K562 (cell line): Measurements from ENCODE around the gene ZNF366. TPM values are rescaled to one million over a fixed set of nuclear protein-coding genes. Genes with fewer than 3 reads are reported as not detected.

Experiments used
- ATAC-seq: fragments of 200-7000 bp; cut with Tn5 transposase; 3 replicates; pipeline ENCODE4 v1.9.1; 2020; ENCODE audit warnings: moderate library complexity
- BruUV-seq: library from RNA; stranded (reverse); fragments of 400-500 nt; replicated peaks from 2 replicates; lab custom pipeline; 2021; lab: Mats Ljungman, UMichigan
- CTCF ChIA-PET: fragments of 300-600 bp; formaldehyde crosslinking; extraction: SDS; loops from one replicate; lab custom pipeline; 2021; ENCODE audit warnings: low intra/inter-chr PET ratio; lab: Yijun Ruan, JAX
- POLR2A ChIA-PET: fragments of 300-600, 350-650 bp; sonication (Branson Sonifier 250); formaldehyde crosslinking; extraction: SDS; loops from one replicate; lab custom pipeline; 2021; ENCODE audit warnings: antibody characterized with exemption, inconsistent platforms; lab: Yijun Ruan, JAX
- DNase-seq, 4 experiments: peaks; one replicate each; pipeline versions ENCODE4 v3.0.0 to v3.0.0-alpha.2; 2011 to 2018; ENCODE audit warnings: low spot score in 3 of 4, mixed read lengths in 3 of 4; ENCODE audit errors: extremely low read depth in 1 of 4
- FAIRE-seq: peaks from 2 replicates; lab custom pipeline; 2011; peaks lifted over from hg19 to GRCh38; lab: Jason Lieb, UNC
- H2AFZ ChIP-seq: 2 replicates; pipeline ENCODE4 v1.6.0; 2011; ENCODE audit warnings: low read depth, low read length, control low read depth, inconsistent platforms
- H3K27ac ChIP-seq: fragments of 200-600 bp; 3 replicates; pipeline ENCODE4 v1.8.0; 2011; ENCODE audit warnings: low read depth, mild to moderate bottlenecking, control low read depth, inconsistent platforms, low read length, moderate library complexity, mixed read lengths; ENCODE audit errors: extremely low read depth
- H3K27me3 ChIP-seq, 2 experiments: fragments of 300-600 bp in 1 of 2; 2 replicates in 1 of 2; 3 replicates in 1 of 2; pipeline versions ENCODE4 v1.6.0 to v1.8.0; 2011; ENCODE audit warnings: inconsistent platforms in 2 of 2, low read length in 2 of 2, mild to moderate bottlenecking in 1 of 2, mixed read lengths in 1 of 2, moderate library complexity in 1 of 2; ENCODE audit not compliant: control insufficient read depth in 2 of 2, insufficient read depth in 2 of 2
- H3K36me3 ChIP-seq: fragments of 300-600 bp; 3 replicates; pipeline ENCODE4 v1.8.0; 2011; ENCODE audit warnings: mild to moderate bottlenecking, low read length, inconsistent platforms; ENCODE audit not compliant: control insufficient read depth, insufficient read depth
- H3K4me1 ChIP-seq, 2 experiments: fragments of 200-600 bp in 1 of 2; replicated peaks in 1 of 2; 2 replicates in 1 of 2; 3 replicates in 1 of 2; pipeline versions ENCODE4 v1.5.1 to v1.8.0; 2011; ENCODE audit warnings: inconsistent platforms in 2 of 2, low read length in 2 of 2, mild to moderate bottlenecking in 1 of 2, mixed read lengths in 1 of 2, moderate library complexity in 1 of 2; ENCODE audit not compliant: control insufficient read depth in 2 of 2, insufficient read depth in 2 of 2
- H3K4me2 ChIP-seq: 2 replicates; pipeline ENCODE4 v1.6.1; 2011; ENCODE audit warnings: low read length, control low read depth, inconsistent platforms, mixed read lengths; ENCODE audit not compliant: insufficient read depth
- H3K4me3 ChIP-seq: fragments of 200-600 bp; sonication (generic), shearing (Covaris generic); 2 replicates; pipeline ENCODE4 v1.5.1; 2016; ENCODE audit warnings: control low read depth, inconsistent platforms
- H3K79me2 ChIP-seq: fragments of 200-600 bp; 3 replicates; pipeline ENCODE4 v1.8.0; 2011; ENCODE audit warnings: low read length, inconsistent platforms; ENCODE audit not compliant: control insufficient read depth, insufficient read depth
- H3K9ac ChIP-seq, 2 experiments: 2 replicates each; pipeline versions ENCODE4 v1.6.0 to v1.6.1; 2011; ENCODE audit warnings: low read depth in 2 of 2, low read length in 2 of 2, control low read depth in 1 of 2, inconsistent platforms in 1 of 2, mild to moderate bottlenecking in 1 of 2, mixed read lengths in 1 of 2; ENCODE audit not compliant: insufficient read depth in 1 of 2
- H3K9me1 ChIP-seq: one replicate; pipeline ENCODE4 v1.6.0; 2011; ENCODE audit warnings: inconsistent platforms, mild to moderate bottlenecking, low read length, moderate library complexity; ENCODE audit not compliant: control insufficient read depth, insufficient read depth
- H3K9me3 ChIP-seq: replicated peaks from 2 replicates; pipeline ENCODE4 v1.5.1; 2011; ENCODE audit warnings: low read depth, low read length, inconsistent platforms; ENCODE audit not compliant: control insufficient read depth, insufficient read depth
- H4K20me1 ChIP-seq: replicated peaks from 2 replicates; pipeline ENCODE4 v1.6.1; 2011; ENCODE audit warnings: low read length, inconsistent platforms, mixed read lengths; ENCODE audit not compliant: control insufficient read depth, insufficient read depth
- ERF ChIP-seq: fragments of 450-650 bp; formaldehyde crosslinking; IDR thresholded peaks from 2 replicates; pipeline ENCODE4 v1.4.0; 2020; ENCODE audit warnings: mild to moderate bottlenecking, mixed read lengths
- FOXK2 ChIP-seq, 2 experiments: fragments of 450-650 bp; IDR thresholded peaks in 1 of 2; conservative IDR thresholded peaks in 1 of 2; 2 replicates each; pipeline ENCODE4 v1.6.1; 2016; ENCODE audit warnings: low read depth in 2 of 2, mild to moderate bottlenecking in 1 of 2
- HDGF ChIP-seq: fragments of 450-650 bp; IDR thresholded peaks from 2 replicates; pipeline ENCODE4 v1.6.1; 2016
- NFATC3 ChIP-seq: fragments of 450-650 bp; IDR thresholded peaks from 2 replicates; pipeline ENCODE4 v1.6.1; 2017; ENCODE audit warnings: mild to moderate bottlenecking
- POLR3G ChIP-seq: IDR thresholded peaks from 2 replicates; pipeline ENCODE4 v1.6.1; 2011; ENCODE audit not compliant: insufficient read length, insufficient replicate concordance; ENCODE audit errors: extremely low read depth
- YBX1 ChIP-seq: fragments of 450-650 bp; IDR thresholded peaks from 2 replicates; pipeline ENCODE4 v1.7.1; 2016; ENCODE audit warnings: mild to moderate bottlenecking
- ZNF3 ChIP-seq: fragments of 250-450 bp; sonication (Bioruptor Pico); IDR thresholded peaks from 2 replicates; pipeline ENCODE4 v1.5.0; 2021; ENCODE audit warnings: mild to moderate bottlenecking, moderate library complexity
- ZNF445 ChIP-seq: fragments of 250-450 bp; sonication (Bioruptor Pico); IDR thresholded peaks from 2 replicates; pipeline ENCODE4 v1.4.0; 2020; ENCODE audit warnings: low read depth, mild to moderate bottlenecking, moderate library complexity
- ZNF589 ChIP-seq: fragments of 200-800 bp; sonication (Bioruptor generic); IDR thresholded peaks from 2 replicates; pipeline ENCODE4 v1.6.1; 2016; ENCODE audit warnings: low read depth, missing genetic modification characterization, missing compliant biosample characterization
- WGBS: fragments of 100-300 bp; shearing (Covaris generic); methylation state at CpG from one replicate; pipeline ENCODE4 v1.1.6; 2016; ENCODE audit warnings: low coverage, mixed read lengths; ENCODE audit not compliant: insufficient coverage; ENCODE audit errors: missing lambda C conversion rate; 5-methylcytosine and 5-hydroxymethylcytosine counted together
- in situ Hi-C: fragments of 300-500 bp; cut with MboI; formaldehyde crosslinking; loops from 4 replicates; pipeline ENCODE4 v1.15.0; 2018; ENCODE audit warnings: inconsistent platforms, mixed read lengths
- intact Hi-C: fragments of 100-400 bp; cut with micrococcal nuclease; formaldehyde crosslinking; loops from 2 replicates; pipeline ENCODE4 v1.14.2; 2022
- polyA plus RNA-seq, 8 experiments: library from polyadenylated mRNA; depleted of rRNA in 4 of 8; stranded (reverse) in 5 of 8; unstranded in 3 of 8; fragments of >200 nt; fragmentation: Nextera tagmentation in 2 of 8; fragmentation: Illumina TruSeq in 1 of 8; extraction: Ambion mirVana in 2 of 8; extraction: Trizol in 1 of 8; gene quantifications; 2 replicates each; pipeline versions ENCODE4 v1.2.1 to v1.2.3, GENCODE V29; 2011 to 2014; ENCODE audit warnings: inconsistent platforms in 1 of 8, missing spikeins in 1 of 8
- total RNA-seq, 7 experiments: library from RNA; depleted of rRNA in 6 of 7; stranded (reverse); fragments of >200 nt in 6 of 7; fragmentation: Illumina TruSeq in 2 of 7; extraction: Trizol in 2 of 7; gene quantifications; 2 replicates each; pipeline versions ENCODE4 v1.2.1 to v1.2.3, GENCODE V29; 2011 to 2021; ENCODE audit warnings: low replicate concordance in 1 of 7
- TF ChIP-seq, protein P1 (sequence below), 2 experiments: fragments of 450-650 bp in 1 of 2; sonication (generic) in 1 of 2; formaldehyde crosslinking in 1 of 2; IDR thresholded peaks; 2 replicates each; pipeline versions ENCODE4 v1.7.1 to v1.9.0; 2016 to 2022; ENCODE audit warnings: inconsistent platforms in 1 of 2, mild to moderate bottlenecking in 1 of 2, missing genetic modification reagents in 1 of 2

The ZNF366 gene
- total and polyA plus RNA-seq, 9 of the 15 experiments (the other 6 are each of a cell fraction or from before 2014, with no cell fraction given), result not detected

DNA sequence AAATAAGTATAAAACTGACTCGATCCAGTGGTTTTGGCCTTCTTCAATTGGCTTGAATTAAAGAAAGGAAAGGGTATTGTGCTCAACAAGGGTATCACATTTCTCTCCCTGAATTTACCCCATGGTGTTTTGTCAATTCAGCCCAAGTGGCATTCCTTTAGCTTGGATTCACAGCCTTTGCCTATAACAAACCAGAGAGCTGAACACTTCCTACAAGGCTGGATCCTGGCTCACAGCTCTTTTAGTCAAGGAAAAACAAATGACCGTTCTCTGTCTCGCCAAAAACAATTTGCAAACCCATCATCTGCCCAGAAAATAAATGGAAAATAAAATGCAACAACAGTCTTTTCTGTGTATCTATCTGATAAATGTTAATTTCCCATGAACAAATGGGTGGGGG, 5.7 kb downstream of the ZNF366 start:
- DNase-seq (no peak), ATAC-seq (no peak), FAIRE-seq (no peak)
- POLR2A ChIA-PET, result interaction anchor here (0.6 kb wide), 1 partner anchor 9 kb away, joined by 3 read pairs; no protein-coding TSS in a partner anchor
- intact Hi-C loops (no loop called here), in situ Hi-C loops (no loop called here)
- Histone ChIP-seq H3K4me3 (no peak overlapping the region), H4K20me1 (no peaks in the 10 kb centered on the region), H3K9me3 (no peaks in the 10 kb centered on the region), H3K9me1 (no peaks in the 10 kb centered on the region), H2AFZ (no peak overlapping the region), H3K27me3 (no peaks in the 10 kb centered on the region), H3K4me2 (no peak overlapping the region), H3K9ac (no peak overlapping the region), H3K79me2 (no peaks in the 10 kb centered on the region), H3K36me3 (no peaks in the 10 kb centered on the region), H3K27ac (no peak overlapping the region), H3K4me1 (peaks cover 4 to 15% of the 10 kb centered on the region in 2 experiments; a peak in 4 of 5 replicates)
- 64% methylated on average over 3 of the region's 3 CpGs for WGBS
- BruUV-seq, result no TSS peak
- TF ChIP-seq NFATC3, result no peak
- no peak for TF ChIP-seq HDGF
- no peak for TF ChIP-seq ZNF445 (CRISPR knock-in tag)
- TF ChIP-seq ZNF3 (CRISPR knock-in tag), result no peak
- TF ChIP-seq FOXK2 (conservative IDR thresholded peaks at IDR 0.05 in 1 of 2, IDR thresholded peaks at IDR 0.05 in 1 of 2; ENCODE audit: low read depth in 2 of 2), result no peak
- no peak for TF ChIP-seq YBX1
- TF ChIP-seq, protein P1, sequence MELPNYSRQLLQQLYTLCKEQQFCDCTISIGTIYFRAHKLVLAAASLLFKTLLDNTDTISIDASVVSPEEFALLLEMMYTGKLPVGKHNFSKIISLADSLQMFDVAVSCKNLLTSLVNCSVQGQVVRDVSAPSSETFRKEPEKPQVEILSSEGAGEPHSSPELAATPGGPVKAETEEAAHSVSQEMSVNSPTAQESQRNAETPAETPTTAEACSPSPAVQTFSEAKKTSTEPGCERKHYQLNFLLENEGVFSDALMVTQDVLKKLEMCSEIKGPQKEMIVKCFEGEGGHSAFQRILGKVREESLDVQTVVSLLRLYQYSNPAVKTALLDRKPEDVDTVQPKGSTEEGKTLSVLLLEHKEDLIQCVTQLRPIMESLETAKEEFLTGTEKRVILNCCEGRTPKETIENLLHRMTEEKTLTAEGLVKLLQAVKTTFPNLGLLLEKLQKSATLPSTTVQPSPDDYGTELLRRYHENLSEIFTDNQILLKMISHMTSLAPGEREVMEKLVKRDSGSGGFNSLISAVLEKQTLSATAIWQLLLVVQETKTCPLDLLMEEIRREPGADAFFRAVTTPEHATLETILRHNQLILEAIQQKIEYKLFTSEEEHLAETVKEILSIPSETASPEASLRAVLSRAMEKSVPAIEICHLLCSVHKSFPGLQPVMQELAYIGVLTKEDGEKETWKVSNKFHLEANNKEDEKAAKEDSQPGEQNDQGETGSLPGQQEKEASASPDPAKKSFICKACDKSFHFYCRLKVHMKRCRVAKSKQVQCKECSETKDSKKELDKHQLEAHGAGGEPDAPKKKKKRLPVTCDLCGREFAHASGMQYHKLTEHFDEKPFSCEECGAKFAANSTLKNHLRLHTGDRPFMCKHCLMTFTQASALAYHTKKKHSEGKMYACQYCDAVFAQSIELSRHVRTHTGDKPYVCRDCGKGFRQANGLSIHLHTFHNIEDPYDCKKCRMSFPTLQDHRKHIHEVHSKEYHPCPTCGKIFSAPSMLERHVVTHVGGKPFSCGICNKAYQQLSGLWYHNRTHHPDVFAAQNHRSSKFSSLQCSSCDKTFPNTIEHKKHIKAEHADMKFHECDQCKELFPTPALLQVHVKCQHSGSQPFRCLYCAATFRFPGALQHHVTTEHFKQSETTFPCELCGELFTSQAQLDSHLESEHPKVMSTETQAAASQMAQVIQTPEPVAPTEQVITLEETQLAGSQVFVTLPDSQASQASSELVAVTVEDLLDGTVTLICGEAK (IDR thresholded peaks at IDR 0.05), result no peak
- TF ChIP-seq, protein P1 (CRISPR knock-in tag; IDR thresholded peaks at IDR 0.05), result no peak
- TF ChIP-seq ZNF589, result no peak
- no peak for TF ChIP-seq POLR3G
- TF ChIP-seq ERF (CRISPR knock-in tag), result no peak
- CTCF ChIA-PET, result no interaction called here
